8988T (cell line): ENCODE measurements around the gene STARD10.

ENCODE experiments used
- DNase-seq: peaks from one replicate; pipeline ENCODE4 v3.0.0; 2011

STARD10 gene

DNA sequence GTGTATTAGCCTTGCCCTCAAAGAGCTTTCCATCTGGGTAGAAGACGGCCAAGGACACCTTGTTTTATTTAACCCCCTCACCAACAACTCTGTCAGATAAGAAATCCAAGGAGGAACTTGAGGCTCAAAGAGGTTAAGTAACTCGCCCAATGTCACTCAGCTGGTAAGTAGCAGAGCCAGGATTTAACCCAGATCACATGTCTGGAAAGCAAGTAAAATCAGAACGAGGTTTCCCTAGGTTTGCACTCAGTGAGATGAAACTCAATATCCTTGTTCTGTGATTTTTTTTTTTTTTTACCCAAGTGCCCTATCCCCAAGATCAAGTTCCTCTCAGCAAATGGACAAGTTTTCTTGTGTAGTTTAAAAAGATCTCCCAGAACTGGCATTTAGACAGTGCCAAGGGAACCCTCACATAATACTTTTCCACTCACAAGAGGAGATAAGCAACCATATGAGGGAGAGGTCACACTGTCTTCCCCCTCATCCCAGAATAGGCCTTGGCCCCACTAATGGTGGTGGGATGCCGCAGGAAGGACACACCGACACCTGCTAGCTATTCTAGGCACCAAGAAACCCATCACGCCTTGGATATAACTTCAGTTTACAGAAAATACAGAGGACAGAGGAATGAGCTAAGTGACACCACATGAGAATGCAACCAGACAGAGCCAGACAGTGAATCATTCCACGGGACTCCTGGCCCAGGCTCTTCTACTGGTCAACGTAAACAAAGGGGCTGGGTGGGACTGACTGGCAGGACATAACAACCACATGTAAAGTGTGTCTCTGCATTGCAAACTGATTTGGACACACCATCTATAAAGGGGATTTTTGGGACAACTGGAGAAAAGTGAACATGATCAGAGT lies 33.1 kb downstream of the STARD10 start:
- DNase-seq: no peak

- DNase-seq: no peak
Observed at GRCh38 chr11:72759468-72759985, 34.3 kb downstream of the STARD10 start.

GRCh38 chr11:72758690-72759389 lies 35.0 kb downstream of the STARD10 start:
- DNase-seq: no peak

- DNase-seq: no peak
Observed at GRCh38 chr11:72758304-72758689, 35.5 kb downstream of the STARD10 start.

GRCh38 chr11:72755713-72756285 lies 38.0 kb downstream of the STARD10 start:
- DNase-seq: no peak

- no peak for DNase-seq
Observed at GRCh38 chr11:72754544-72755155, 39.2 kb downstream of the STARD10 start.

GRCh38 chr11:72754149-72754543 lies 39.7 kb downstream of the STARD10 start:
- DNase-seq: no peak

GRCh38 chr11:72753341-72754148 lies 40.3 kb downstream of the STARD10 start:
- DNase-seq: peak; percentile 86

GRCh38 chr11:72752088-72752914 lies 41.5 kb downstream of the STARD10 start, which contains the start of gene ARAP1:
Gene ARAP1 (minus strand): TSS chr11:72752408. CDS start chr11:72727128, 25,280 bp downstream.
- DNase-seq: peak; percentile 99

- no peak for DNase-seq
Observed at GRCh38 chr11:72751116-72752087, 42.4 kb downstream of the STARD10 start.

DNA sequence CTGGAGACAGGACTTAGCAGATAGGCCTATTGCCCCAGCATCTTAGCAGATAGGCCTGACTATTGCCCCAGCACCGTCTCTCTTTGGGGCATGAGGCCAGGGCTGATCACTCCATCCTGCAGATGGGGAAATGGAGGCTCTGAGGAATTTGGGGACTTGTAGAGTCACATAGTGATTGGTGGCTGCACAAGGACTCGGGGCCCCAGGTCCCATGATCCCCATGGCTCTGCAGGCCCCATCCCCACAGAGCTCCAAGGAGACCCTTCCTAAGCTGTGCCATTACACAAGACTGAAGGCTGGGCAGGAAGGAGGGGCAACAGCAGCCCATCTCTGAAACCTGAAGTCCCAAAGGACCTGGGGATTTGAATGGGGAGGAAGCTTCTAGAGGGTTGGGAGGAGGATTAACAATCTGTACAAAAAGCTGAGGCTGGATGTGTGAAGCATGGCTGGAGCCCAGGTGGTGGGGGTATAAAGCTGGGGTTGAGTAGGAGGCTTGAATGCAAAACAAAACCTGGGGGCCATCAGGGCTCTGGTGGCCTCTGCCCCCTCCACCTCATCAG lies 43.2 kb downstream of the STARD10 start:
- no peak for DNase-seq

- DNase-seq: no peak
Observed at GRCh38 chr11:72750086-72750485, 43.8 kb downstream of the STARD10 start.

- DNase-seq: no peak
Observed at GRCh38 chr11:72747289-72747855, 46.5 kb downstream of the STARD10 start.

DNA sequence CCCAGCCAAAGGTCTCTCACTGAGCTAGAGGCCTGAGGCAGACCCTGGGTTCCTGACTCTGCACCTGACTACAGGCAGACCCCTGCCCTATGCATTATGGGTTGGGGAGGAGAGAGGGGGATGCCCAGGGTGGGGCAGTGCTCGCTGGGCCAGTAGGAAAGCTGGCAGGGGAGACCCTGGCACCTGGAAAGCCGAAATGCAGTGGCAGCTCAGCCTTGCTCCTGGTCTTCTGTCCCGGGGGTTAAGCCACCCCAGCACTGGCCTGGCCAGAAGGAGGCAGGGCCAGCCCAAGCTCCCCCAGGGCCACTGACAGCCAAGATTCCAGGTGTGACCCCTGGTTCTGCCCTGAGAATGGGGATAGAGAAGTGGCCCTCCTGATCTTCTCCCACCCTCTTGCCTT lies 47.0 kb downstream of the STARD10 start:
- DNase-seq: no peak

DNA sequence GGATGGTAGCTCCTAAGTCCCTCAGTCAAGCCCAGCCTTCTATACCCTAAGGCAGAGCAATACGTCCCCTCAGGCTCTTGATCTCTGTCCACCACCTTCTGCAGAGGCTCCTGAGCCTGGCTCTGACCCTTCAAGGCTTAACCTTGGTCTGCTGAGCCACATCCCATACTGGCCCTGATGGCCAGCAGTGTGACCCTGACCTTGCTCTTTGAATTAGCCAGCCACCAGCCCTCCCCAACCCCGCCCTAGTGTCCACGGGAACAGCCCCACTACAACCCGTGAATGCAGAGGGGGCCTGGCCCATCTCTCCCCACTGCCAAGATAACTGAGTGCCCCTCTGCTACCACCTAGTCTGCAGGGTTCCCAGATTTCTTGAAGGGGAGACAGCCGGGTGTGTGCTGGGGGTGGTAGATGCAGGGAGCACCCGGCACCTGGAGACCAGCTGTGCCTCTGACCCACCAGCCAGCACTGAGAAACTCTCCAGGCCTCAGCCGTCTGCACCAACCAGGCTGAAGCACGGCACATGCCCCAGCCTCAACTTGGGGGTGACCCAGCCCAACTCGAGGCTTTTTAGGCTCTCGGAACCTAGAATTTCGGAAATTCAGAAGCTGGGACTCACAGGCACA lies 47.8 kb downstream of the STARD10 start:
- no peak for DNase-seq

GRCh38 chr11:72745511-72745910 lies 48.3 kb downstream of the STARD10 start:
- no peak for DNase-seq

DNA sequence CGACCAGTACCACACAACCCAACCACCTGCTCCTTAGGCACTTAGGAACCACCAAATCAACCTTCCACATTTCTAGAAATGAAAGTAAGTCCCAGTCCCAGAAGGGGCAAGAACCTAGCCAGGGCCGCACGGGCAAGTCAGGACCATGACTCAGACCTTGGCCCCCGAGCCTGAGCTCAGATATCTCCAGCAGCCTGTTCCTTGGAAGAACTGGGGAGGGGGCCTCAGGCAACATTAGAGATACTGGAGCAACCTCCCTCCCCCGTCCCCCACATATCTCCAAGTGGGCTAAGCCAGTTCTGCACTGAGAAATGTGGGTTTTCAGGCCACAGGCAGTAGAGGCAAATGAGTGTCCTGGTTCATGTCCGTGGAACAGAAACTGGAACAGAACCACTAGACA lies 49.4 kb downstream of the STARD10 start:
- no peak for DNase-seq

DNA sequence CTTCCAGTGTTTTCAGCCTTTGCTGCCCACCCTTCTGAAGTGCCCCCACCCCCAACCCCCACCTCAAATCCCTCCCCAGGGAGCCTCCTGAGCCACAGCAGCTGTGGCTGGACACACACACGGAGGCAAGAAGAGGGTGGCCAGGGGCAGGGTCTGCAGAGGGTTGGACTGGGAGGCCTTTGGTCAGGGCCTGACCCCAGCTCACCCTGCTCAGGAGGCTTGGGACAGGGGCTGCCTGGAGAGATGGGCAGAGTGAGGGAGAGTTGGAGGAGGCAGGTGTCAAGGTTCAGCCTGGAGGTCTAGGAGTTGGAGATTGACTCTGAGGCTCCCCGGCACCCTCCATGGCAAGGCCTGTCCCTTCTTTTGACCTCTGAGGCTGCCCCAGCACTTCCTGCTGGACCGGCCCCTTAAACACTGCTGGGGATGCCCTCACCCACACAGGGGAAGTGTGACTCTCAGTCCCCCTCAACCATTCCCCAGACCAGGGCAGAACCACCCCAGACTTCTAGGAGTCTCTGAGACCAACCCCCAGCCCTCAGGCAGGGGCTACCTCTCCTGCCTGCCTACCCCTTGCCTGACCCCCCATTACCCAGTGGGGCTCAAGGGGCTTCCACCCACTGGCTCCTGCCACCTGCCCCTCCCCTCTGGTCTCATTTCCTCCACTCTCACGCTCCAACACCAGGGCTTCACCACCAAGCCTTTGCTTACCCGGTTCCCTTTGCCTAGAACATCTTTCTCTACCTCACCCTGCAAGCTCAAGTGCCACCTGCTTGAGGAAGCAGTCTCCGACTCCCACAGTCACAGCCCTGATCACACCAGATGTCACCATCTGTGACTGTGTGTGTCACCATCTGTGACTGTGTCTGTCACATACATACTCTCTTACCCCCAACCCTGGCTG lies 50.3 kb downstream of the STARD10 start:
- DNase-seq: no peak
